Heart left ventricle (tissue), 16 donors: ENCODE measurements around the gene KRT15. TPM values are rescaled to one million over a fixed set of nuclear protein-coding genes. Genes with fewer than 3 reads are reported as not detected.

Source experiments
- ATAC-seq, 4 donors: fragments of 200-7000 bp; cut with Tn5 transposase; one replicate each; pipeline ENCODE4 v1.9.1; 2020 to 2022; ENCODE audit warnings: moderate library complexity in 4 of 4, mild to moderate bottlenecking in 3 of 4, moderate number of reproducible peaks in 1 of 4
- DNase-seq, 5 donors: peaks; one replicate each; pipeline ENCODE4 v3.0.0-alpha.2; 2020
- H3K27ac ChIP-seq, 12 donors: fragments of 200-600 bp; sonication (generic) in 4 of 12; one replicate each; pipeline versions ENCODE4 v1.5.0 to v1.8.0; 2016 to 2022; ENCODE audit warnings: mild to moderate bottlenecking in 2 of 12
- H3K27me3 ChIP-seq, 9 donors: fragments of 200-600 bp; sonication (generic) in 2 of 9; one replicate each; pipeline versions ENCODE4 v1.5.1 to v1.8.0; 2016 to 2022; ENCODE audit warnings: mild to moderate bottlenecking in 3 of 9
- H3K36me3 ChIP-seq, 9 donors: fragments of 200-600 bp; sonication (generic) in 2 of 9; one replicate each; pipeline versions ENCODE4 v1.5.0 to v1.8.0; 2018 to 2022; ENCODE audit warnings: mild to moderate bottlenecking in 2 of 9
- H3K4me1 ChIP-seq, 12 donors: fragments of 200-600 bp; sonication (generic) in 4 of 12; one replicate each; pipeline versions ENCODE4 v1.5.0 to v1.8.0; 2016 to 2022; ENCODE audit warnings: mild to moderate bottlenecking in 3 of 12
- H3K4me3 ChIP-seq, 12 donors: fragments of 200-600 bp; sonication (generic) in 4 of 12; one replicate each; pipeline versions ENCODE4 v1.5.0 to v1.8.0; 2017 to 2022; ENCODE audit warnings: mild to moderate bottlenecking in 9 of 12, moderate library complexity in 4 of 12
- H3K9me3 ChIP-seq, 12 donors: fragments of 200-600 bp; sonication (generic) in 4 of 12; one replicate each; pipeline versions ENCODE4 v1.5.0 to v1.8.0; 2016 to 2022; ENCODE audit warnings: mild to moderate bottlenecking in 1 of 12
- POLR2A ChIP-seq, 2 donors: fragments of 450-650 bp; IDR thresholded peaks; one replicate each; pipeline ENCODE4 v1.6.1; 2017; ENCODE audit warnings: antibody characterized with exemption in 2 of 2, mild to moderate bottlenecking in 2 of 2, moderate library complexity in 2 of 2
- WGBS, 4 donors: extraction: QIAGEN DNeasy Blood & Tissue Kit in 2 of 4; methylation state at CpG; one replicate each; pipeline versions ENCODE4 v1.1.5 to v1.1.7; 2013 to 2018; 5-methylcytosine and 5-hydroxymethylcytosine counted together
- intact Hi-C, 10 donors: fragments of 100-400 bp; cut with DNase I; formaldehyde crosslinking; loops; one replicate each; pipeline versions ENCODE4 v1.11.1 to v1.14.2; 2022
- polyA plus RNA-seq, 2 donors: library from polyadenylated mRNA; stranded (reverse); fragments of 200-250 nt; gene quantifications; one replicate each; pipeline ENCODE4 v1.2.3, GENCODE V29; 2013
- total RNA-seq, 9 donors: library from RNA; depleted of rRNA in 2 of 9; stranded (reverse); fragments of >200 nt in 2 of 9; fragmentation: NEBNext Ultra II Directional in 3 of 9; extraction: Animal tissue kit (Norgen Biotek cat#: 25700) in 3 of 9; gene quantifications; one replicate each; pipeline versions ENCODE4 v1.1.0 to v1.2.4, GENCODE V29; 2016 to 2023
- TF ChIP-seq, protein P1 (sequence below), 12 donors: fragments of 200-600 bp; sonication (generic) in 4 of 12; IDR thresholded peaks; one replicate each; pipeline versions ENCODE4 v1.5.0 to v1.8.0; 2018 to 2022; ENCODE audit warnings: antibody characterized with exemption in 12 of 12, mild to moderate bottlenecking in 5 of 12
- donor health status: ischemic (EF 13 %, LVEDD 7.1; RV severe dilation, severe dysfunction).
- donor health status: healthy with polysubstance abuse.
- donor health status: DM: no; HTN: yes; CAD: no.
- donor health status: DM: no; HTN: no; CAD: no.
- donor health status: ischemic (EF 25% LVEDD 6.9; RV normal size, moderate dysfunction).
- donor health status: ischemic (EF 25% LVEDD 5.7; RV mildly dilated, moderate dysfunction).
- donor health status: healthy.
- donor health status: DM: yes; HTN: yes; CAD: no.
- donor health status: ischemic (EF 35%, LVEDD 5.7; RV mildly dilated, moderate dysfunction).
- donor health status: nonischemic (EF 11% LVEDD 7.7; RV severe dilation, severe dysfunction).
- donor health status: DM: yes; HTN: yes; CAD: no.
- donor health status: PGD.
- donor health status: ischemic (EF 29% LVEDD 5.4; RV normal size, mild dysfunction).
- donor health status: nonischemic (EF 23%, LVEDD 6.1; RV moderate dilation, normal function).

The KRT15 gene
- total and polyA plus RNA-seq, 11 donors, result 0.14 to 0.36 TPM; not detected in 9

- no peak overlapping the region for H3K27ac ChIP-seq
- TF ChIP-seq, protein P1, sequence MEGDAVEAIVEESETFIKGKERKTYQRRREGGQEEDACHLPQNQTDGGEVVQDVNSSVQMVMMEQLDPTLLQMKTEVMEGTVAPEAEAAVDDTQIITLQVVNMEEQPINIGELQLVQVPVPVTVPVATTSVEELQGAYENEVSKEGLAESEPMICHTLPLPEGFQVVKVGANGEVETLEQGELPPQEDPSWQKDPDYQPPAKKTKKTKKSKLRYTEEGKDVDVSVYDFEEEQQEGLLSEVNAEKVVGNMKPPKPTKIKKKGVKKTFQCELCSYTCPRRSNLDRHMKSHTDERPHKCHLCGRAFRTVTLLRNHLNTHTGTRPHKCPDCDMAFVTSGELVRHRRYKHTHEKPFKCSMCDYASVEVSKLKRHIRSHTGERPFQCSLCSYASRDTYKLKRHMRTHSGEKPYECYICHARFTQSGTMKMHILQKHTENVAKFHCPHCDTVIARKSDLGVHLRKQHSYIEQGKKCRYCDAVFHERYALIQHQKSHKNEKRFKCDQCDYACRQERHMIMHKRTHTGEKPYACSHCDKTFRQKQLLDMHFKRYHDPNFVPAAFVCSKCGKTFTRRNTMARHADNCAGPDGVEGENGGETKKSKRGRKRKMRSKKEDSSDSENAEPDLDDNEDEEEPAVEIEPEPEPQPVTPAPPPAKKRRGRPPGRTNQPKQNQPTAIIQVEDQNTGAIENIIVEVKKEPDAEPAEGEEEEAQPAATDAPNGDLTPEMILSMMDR (IDR thresholded peaks at IDR 0.05), result no peak
- no peak for TF ChIP-seq POLR2A (IDR thresholded peaks at IDR 0.05)
- intact Hi-C loops, result loop anchor here in 1 of 10 donors (10.0 kb wide), 1 partner anchor 940 kb away; no protein-coding TSS in a partner anchor
- H3K9me3 ChIP-seq, result no peaks in the 10 kb centered on the region
- no peak for DNase-seq
- H3K27me3 ChIP-seq, result peaks cover 0 to 65% (median 4%) of the 10 kb centered on the region in 9 donors
- H3K4me3 ChIP-seq, result no peak overlapping the region
- no peaks in the 10 kb centered on the region for H3K36me3 ChIP-seq
- no peak for ATAC-seq
- WGBS, 4 donors, result 64 to 72% (median 69%) methylated on average over 5 of the region's 5 CpGs
- no peaks in the 10 kb centered on the region for H3K4me1 ChIP-seq
Measured at GRCh38 chr17:41555105-41555887, 36.6 kb upstream of the KRT15 start.

GRCh38 chr17:41553987-41554680, 35.4 kb upstream of the KRT15 start:
- Histone ChIP-seq H3K4me1 (peaks cover 0 to 5% (median under 1%) of the 10 kb centered on the region in 12 donors), H3K27me3 (peaks cover 0 to 53% (median 0%) of the 10 kb centered on the region in 9 donors), H3K27ac (no peak overlapping the region), H3K9me3 (no peaks in the 10 kb centered on the region), H3K36me3 (no peaks in the 10 kb centered on the region), H3K4me3 (no peak overlapping the region)
- DNase-seq, result no peak
- WGBS, 4 donors, result 67 to 78% (median 73%) methylated on average over 8 of the region's 8 CpGs
- ATAC-seq, result no peak
- TF ChIP-seq, protein P1 (IDR thresholded peaks at IDR 0.05), result no peak
- TF ChIP-seq POLR2A (IDR thresholded peaks at IDR 0.05), result no peak
- intact Hi-C loops, result loop anchor here in 4 of 10 donors (5.0 to 10.0 kb wide), 3 partner anchors 93 to 939 kb away; no protein-coding TSS in a partner anchor

- H3K4me1 ChIP-seq, result peaks cover 0 to 15% (median 9%) of the 10 kb centered on the region in 12 donors
- 73 to 84% (median 78%) methylated on average over 4 of the region's 4 CpGs for WGBS, 4 donors
- no peak overlapping the region for H3K4me3 ChIP-seq
- H3K36me3 ChIP-seq, result no peaks in the 10 kb centered on the region
- H3K27me3 ChIP-seq, result peaks cover 0 to 47% (median 5%) of the 10 kb centered on the region in 9 donors
- TF ChIP-seq, protein P1 (IDR thresholded peaks at IDR 0.05), result no peak
- no peak for TF ChIP-seq POLR2A (IDR thresholded peaks at IDR 0.05)
- intact Hi-C loops, result loop anchor here in 4 of 10 donors (5.0 to 10.0 kb wide), 3 partner anchors 94 to 938 kb away; no protein-coding TSS in a partner anchor
- no peak for ATAC-seq
- no peaks in the 10 kb centered on the region for H3K9me3 ChIP-seq
- DNase-seq, result no peak
- H3K27ac ChIP-seq, result no peak overlapping the region
Measured at GRCh38 chr17:41553176-41553575, 34.5 kb upstream of the KRT15 start.

DNA sequence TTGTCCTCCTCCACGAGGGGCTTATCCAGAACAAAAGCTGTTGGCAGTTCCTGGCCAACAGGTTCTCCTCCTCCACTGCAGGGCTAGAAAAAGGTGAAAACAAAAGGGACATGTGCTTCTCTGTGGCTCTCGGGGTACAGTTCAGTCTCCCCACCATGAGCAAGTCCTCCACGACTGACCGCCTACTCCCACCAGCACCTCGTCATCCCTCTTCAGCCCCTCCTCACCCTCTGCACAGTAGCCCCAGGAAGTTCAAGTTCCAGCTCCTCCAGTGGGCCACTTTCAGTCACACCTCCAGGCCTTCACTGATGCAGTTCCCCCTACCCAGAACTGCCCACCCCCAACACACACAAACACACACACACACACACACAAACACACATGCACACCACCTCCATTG, 33.8 kb upstream of the KRT15 start:
- intact Hi-C loops, result loop anchor here in 4 of 10 donors (5.0 to 10.0 kb wide), 3 partner anchors 95 to 938 kb away; no protein-coding TSS in a partner anchor
- peaks cover 0 to 20% (median 10%) of the 10 kb centered on the region in 12 donors for H3K4me1 ChIP-seq
- H3K27me3 ChIP-seq, result peaks cover 0 to 42% (median 2%) of the 10 kb centered on the region in 9 donors
- no peak overlapping the region for H3K4me3 ChIP-seq
- no peaks in the 10 kb centered on the region for H3K9me3 ChIP-seq
- no peak overlapping the region for H3K27ac ChIP-seq
- DNase-seq (no peak), ATAC-seq (no peak)
- no peaks in the 10 kb centered on the region for H3K36me3 ChIP-seq
- WGBS, 4 donors, result 79 to 99% (median 86%) methylated on average over 5 of the region's 5 CpGs
- TF ChIP-seq, protein P1 (IDR thresholded peaks at IDR 0.05), result no peak
- TF ChIP-seq POLR2A (IDR thresholded peaks at IDR 0.05), result no peak
